Measurements from ENCODE around the gene P2RX1. TPM values are rescaled to one million over a fixed set of nuclear protein-coding genes. Genes with fewer than 3 reads are reported as not detected.
"Not testable (repeated sequence)": the region's sequence is repeated elsewhere in the genome, so short reads cannot be mapped to it uniquely, and the experiment has no call there.

P2RX1 gene
- total RNA-seq, 1 donor from 2014 or later, result 8.7 TPM

DNA sequence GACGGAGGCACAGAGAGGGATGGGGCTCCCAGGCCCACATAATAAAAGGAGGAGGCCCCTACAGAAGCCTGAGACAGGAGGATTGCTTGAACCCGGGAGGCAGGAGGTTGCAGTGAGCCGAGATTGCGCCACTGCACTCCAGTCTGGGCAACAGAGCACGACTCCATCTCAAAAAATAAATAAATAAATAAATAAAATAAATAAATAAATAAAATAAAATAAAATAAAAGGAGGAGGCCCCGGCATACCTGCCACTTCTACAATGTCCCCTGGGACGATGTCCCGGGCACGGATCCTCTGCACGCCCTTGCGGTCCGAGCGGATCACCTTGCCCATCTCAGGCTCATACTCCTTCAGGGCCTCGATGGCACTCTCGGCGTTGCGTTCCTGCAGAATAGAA, 34.7 kb upstream of the P2RX1 start:
- no peaks in the 10 kb centered on the region for H3K9me3 ChIP-seq
- no peaks in the 10 kb centered on the region for H3K27me3 ChIP-seq (ENCODE audit: low read depth)
- no peak for ATAC-seq
- H3K4me3 ChIP-seq, result no peak overlapping the region
- intact Hi-C loops (cut with DNase I), result no loop called here
- H3K4me1 ChIP-seq, result peaks cover 16% of the 10 kb centered on the region
- H3K27ac ChIP-seq, result no peak overlapping the region
- DNase-seq, result no peak
- H3K36me3 ChIP-seq, result peaks cover 32% of the 10 kb centered on the region
- TF ChIP-seq, protein P1, sequence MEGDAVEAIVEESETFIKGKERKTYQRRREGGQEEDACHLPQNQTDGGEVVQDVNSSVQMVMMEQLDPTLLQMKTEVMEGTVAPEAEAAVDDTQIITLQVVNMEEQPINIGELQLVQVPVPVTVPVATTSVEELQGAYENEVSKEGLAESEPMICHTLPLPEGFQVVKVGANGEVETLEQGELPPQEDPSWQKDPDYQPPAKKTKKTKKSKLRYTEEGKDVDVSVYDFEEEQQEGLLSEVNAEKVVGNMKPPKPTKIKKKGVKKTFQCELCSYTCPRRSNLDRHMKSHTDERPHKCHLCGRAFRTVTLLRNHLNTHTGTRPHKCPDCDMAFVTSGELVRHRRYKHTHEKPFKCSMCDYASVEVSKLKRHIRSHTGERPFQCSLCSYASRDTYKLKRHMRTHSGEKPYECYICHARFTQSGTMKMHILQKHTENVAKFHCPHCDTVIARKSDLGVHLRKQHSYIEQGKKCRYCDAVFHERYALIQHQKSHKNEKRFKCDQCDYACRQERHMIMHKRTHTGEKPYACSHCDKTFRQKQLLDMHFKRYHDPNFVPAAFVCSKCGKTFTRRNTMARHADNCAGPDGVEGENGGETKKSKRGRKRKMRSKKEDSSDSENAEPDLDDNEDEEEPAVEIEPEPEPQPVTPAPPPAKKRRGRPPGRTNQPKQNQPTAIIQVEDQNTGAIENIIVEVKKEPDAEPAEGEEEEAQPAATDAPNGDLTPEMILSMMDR (IDR thresholded peaks at IDR 0.05), result no peak

DNA sequence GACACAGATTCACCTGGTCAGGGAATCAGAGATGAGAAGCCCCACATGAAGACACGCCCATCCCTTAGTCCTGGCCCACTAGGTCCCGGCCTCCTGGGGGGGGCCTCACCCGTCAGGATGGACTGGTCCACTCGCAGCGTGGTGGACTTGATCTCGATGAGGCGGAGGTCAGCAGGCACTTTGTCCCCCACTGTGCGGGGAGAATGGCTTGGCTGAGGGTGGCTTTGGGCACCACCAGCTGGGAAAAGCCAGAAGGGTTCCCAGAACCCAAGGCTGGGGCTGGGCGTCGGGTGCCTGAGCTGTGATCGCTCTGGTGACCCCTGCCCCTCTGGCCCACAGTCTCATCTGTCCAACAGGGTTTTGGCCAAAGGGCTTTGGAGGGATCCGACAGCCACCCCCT, 34.3 kb upstream of the P2RX1 start:
- DNase-seq (no peak), ATAC-seq (no peak)
- intact Hi-C loops (cut with DNase I), result no loop called here
- Histone ChIP-seq H3K4me3 (no peak overlapping the region), H3K36me3 (peaks cover 32% of the 10 kb centered on the region), H3K4me1 (peaks cover 11% of the 10 kb centered on the region), H3K9me3 (no peaks in the 10 kb centered on the region), H3K27ac (no peak overlapping the region), H3K27me3 (ENCODE audit: low read depth) (no peaks in the 10 kb centered on the region)
- TF ChIP-seq, protein P1 (IDR thresholded peaks at IDR 0.05), result no peak

DNA sequence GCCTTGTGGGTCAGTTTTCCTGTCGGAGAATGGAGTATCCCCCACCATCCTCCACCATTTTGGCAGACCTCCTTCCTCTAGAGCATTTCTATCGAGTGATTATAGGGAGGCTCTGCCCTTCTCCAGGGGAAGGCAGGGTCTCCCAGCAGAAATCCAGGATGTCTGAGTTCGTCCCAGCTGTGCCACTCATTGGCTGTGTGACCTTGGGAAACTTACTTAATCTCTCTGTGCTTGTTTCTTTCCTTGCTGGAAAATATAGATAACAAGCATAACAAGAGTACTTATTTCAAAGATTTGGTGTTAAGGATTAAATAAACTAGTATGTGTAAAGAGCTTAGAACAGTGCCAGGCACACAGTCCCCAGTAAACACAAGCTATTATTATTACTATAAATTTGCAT, 33.2 kb upstream of the P2RX1 start:
- no peaks in the 10 kb centered on the region for H3K9me3 ChIP-seq
- intact Hi-C loops (cut with DNase I), result no loop called here
- TF ChIP-seq, protein P1 (IDR thresholded peaks at IDR 0.05), result no peak
- no peak for ATAC-seq
- H3K36me3 ChIP-seq, result peaks cover 32% of the 10 kb centered on the region
- peaks cover 3% of the 10 kb centered on the region for H3K4me1 ChIP-seq
- no peaks in the 10 kb centered on the region for H3K27me3 ChIP-seq (ENCODE audit: low read depth)
- H3K4me3 ChIP-seq, result no peak overlapping the region
- H3K27ac ChIP-seq, result no peak overlapping the region
- DNase-seq, result no peak

GRCh38 chr17:3948551-3948950, 32.3 kb upstream of the P2RX1 start:
- intact Hi-C loops (cut with DNase I); H3K9me3 ChIP-seq; H3K4me3 ChIP-seq; DNase-seq; H3K27me3 ChIP-seq (ENCODE audit: low read depth); H3K27ac ChIP-seq; ATAC-seq: not testable (repeated sequence)
- peaks cover 32% of the 10 kb centered on the region for H3K36me3 ChIP-seq
- peaks cover 12% of the 10 kb centered on the region for H3K4me1 ChIP-seq

- no peaks in the 10 kb centered on the region for H3K9me3 ChIP-seq
- TF ChIP-seq, protein P1 (IDR thresholded peaks at IDR 0.05), result no peak
- no peak overlapping the region for H3K27ac ChIP-seq
- intact Hi-C loops (cut with DNase I), result no loop called here
- DNase-seq, result no peak
- H3K36me3 ChIP-seq, result peaks cover 37% of the 10 kb centered on the region
- peaks cover 13% of the 10 kb centered on the region for H3K4me1 ChIP-seq
- no peak overlapping the region for H3K4me3 ChIP-seq
- ATAC-seq, result no peak
- H3K27me3 ChIP-seq (ENCODE audit: low read depth), result no peaks in the 10 kb centered on the region
These were observed 31.1 kb upstream of the P2RX1 start for GRCh38 chr17:3947318-3947810.

DNA sequence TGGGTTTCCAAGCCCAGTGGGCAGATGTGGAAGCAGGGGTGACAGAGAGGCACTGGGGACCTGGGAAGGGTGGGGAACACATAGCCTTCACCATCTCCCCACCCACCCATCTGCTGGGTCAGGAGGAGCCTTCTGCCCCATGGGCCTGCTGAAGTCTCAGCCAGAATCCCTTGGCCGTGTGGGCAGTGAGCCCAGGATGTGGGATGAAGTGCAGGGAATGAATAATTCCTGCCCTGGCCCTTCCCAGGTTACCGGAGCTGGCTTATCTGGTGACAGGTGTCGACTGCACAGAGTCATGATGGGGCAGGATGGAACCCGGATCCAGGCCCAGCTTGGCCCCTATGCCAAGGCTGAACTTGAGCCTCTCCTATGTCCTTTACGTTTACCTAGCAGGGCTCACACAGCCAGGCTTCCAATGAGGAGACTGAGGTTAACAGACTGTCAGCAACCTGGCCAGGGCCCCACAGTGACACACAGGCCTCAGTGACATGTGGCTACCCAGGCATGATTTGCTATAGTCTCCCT, 30.5 kb upstream of the P2RX1 start:
- H3K27ac ChIP-seq, result no peak overlapping the region
- peaks cover 13% of the 10 kb centered on the region for H3K4me1 ChIP-seq
- DNase-seq (no peak), ATAC-seq (no peak)
- TF ChIP-seq, protein P1 (IDR thresholded peaks at IDR 0.05), result no peak
- no peak overlapping the region for H3K4me3 ChIP-seq
- H3K27me3 ChIP-seq (ENCODE audit: low read depth), result no peaks in the 10 kb centered on the region
- intact Hi-C loops (cut with DNase I), result no loop called here
- no peaks in the 10 kb centered on the region for H3K9me3 ChIP-seq
- peaks cover 43% of the 10 kb centered on the region for H3K36me3 ChIP-seq

Measured in lower lobe of right lung (tissue), 2 donors.